ENCODE measurements around the gene EVL. TPM values are rescaled to one million over a fixed set of nuclear protein-coding genes. Genes with fewer than 3 reads are reported as not detected.
"Not testable (repeated sequence)": the region's sequence is repeated elsewhere in the genome, so short reads cannot be mapped to it uniquely, and the experiment has no call there.

EVL gene
- 11.4 and 21.7 TPM in 2 replicates for total RNA-seq (2014; rRNA removed; shearing (Covaris generic))
- polyA plus RNA-seq (2015; cell fraction: cytosol; rRNA removed) = 17.0 and 21.3 TPM in 2 replicates
- polyA plus RNA-seq (2015; cell fraction: nucleus; rRNA removed) = 17.0 and 23.1 TPM in 2 replicates

DNA sequence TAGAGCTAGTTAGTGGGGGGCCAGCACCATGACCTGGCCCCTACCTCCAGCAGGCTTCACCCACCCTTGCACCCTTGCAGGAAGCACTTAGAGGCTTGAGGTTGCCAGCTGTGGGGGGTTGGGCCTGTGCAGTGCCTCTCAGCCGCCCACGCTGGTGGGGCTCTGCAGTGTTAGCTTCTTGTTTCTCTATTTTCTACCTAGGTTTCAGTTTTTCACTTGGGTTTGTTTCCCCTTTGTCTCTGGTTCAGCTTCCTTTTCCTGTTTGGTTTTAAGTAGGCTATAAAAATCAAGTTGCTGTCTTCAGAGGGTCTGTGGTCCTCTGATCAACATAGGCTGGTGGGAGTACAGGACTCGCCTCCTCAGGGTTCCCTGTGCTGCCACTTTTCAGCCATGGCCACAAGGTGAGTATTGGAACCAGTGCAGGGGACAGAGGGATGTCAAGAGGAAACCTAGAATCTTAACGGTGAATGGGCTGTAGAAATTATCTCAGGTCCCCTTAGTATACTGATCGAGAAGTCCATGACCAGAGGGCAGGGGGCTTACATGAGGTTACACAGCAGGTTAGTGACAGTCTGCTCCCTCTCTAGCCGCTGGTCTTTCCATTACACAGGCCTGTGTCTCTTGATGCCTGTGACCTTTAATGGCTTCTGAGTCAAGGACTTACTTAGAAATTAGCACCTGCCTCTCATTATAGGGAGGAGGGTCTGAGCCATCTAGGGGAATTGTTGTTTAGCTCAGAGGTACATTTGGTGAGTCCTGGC lies at the start of gene EVL:
EVL (plus strand) TSS at position 312 of the 761 bp plus-strand sequence; CDS start at position 391, 79 bp downstream.
- no peak for DNase-seq (ENCODE audit: low read depth)

DNA sequence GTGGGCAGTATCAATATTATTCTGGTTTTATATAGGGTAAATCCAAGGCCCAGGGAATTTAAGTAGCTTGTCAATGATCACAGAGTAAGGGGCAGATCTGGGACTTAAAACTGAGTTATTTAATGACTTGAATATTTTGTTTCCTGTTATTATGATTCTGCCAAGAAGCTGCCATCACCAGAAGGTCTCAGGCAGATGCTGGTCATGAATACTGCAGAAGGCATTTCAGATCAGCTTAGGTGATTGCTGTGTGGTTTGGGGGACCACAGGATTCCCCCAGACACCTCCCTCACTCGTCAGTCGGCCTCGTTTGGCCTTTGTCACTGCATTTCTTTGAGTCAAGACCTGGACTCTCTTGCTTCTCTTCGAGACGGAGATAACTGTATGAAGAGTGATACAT lies 47.7 kb upstream of the EVL start:
- no peak for DNase-seq (ENCODE audit: low read depth)

- no peak for DNase-seq (ENCODE audit: low read depth)
These were observed 47.2 kb upstream of the EVL start for GRCh38 chr14:100018054-100018453.

DNA sequence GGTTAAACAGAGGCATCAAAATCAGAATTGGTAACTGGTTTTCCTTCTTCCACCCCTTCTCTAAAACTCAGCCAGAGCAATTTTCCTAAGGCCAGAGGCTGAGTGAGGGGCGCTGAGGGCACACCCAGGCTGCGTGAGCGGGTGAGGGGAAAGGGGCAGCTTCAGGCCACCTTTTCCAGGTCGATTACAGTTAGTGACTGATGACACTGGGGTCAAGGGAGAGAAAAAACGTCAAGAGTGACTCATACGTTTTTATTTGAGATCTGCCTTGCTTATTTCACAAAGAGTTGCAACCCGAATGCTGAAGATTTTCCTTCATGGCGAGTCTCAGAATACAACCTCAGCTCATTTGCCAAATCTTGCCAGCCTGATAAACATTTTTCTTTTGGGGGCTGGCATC lies 46.7 kb upstream of the EVL start:
- DNase-seq (ENCODE audit: low read depth) = no peak

DNA sequence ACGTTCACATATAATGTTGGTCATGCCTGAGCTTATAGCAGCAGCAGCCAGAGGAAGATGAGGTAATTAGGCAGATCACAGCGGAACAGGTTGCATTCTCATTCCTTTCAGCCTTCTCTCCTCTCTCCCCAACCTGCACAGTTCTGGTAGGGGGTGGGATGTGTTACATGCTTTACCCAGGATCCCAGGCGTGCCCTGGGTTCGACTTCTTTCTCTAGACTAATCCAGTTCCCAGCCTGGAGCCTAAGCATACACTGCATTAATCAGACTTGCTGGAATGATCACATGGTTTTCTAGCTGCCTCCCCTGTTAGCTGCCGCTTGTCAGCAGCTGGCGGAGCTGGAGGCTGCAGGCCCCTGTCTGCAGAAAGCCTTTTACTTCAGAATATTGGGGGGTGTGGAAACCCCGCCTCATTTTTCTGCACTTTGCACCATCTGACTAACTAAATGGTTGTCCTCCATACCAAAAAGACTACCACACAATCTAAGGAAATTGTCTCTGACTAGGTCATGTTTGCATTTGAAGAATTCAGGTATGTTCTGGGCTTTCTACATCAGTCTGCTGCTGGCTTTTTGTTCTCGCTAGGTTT lies 46.0 kb upstream of the EVL start:
- DNase-seq (ENCODE audit: low read depth) = no peak

- no peak for DNase-seq (ENCODE audit: low read depth)
These were observed 44.6 kb upstream of the EVL start for GRCh38 chr14:100020629-100021028.

- DNase-seq (ENCODE audit: low read depth) = no peak
These were observed 42.3 kb upstream of the EVL start for GRCh38 chr14:100022772-100023451.

- peak; percentile 20 for DNase-seq (ENCODE audit: low read depth)
These were observed 40.1 kb upstream of the EVL start for GRCh38 chr14:100025111-100025510.

GRCh38 chr14:100027771-100028490 lies 37.3 kb upstream of the EVL start:
- DNase-seq (ENCODE audit: low read depth) = no peak

- no peak for DNase-seq (ENCODE audit: low read depth)
These were observed 36.1 kb upstream of the EVL start for GRCh38 chr14:100028990-100029677.

GRCh38 chr14:100030006-100030405 lies 35.2 kb upstream of the EVL start:
- not testable (repeated sequence) for DNase-seq (ENCODE audit: low read depth)

GRCh38 chr14:100030452-100031153 lies 34.6 kb upstream of the EVL start:
- DNase-seq (ENCODE audit: low read depth) = peak; percentile 38

DNA sequence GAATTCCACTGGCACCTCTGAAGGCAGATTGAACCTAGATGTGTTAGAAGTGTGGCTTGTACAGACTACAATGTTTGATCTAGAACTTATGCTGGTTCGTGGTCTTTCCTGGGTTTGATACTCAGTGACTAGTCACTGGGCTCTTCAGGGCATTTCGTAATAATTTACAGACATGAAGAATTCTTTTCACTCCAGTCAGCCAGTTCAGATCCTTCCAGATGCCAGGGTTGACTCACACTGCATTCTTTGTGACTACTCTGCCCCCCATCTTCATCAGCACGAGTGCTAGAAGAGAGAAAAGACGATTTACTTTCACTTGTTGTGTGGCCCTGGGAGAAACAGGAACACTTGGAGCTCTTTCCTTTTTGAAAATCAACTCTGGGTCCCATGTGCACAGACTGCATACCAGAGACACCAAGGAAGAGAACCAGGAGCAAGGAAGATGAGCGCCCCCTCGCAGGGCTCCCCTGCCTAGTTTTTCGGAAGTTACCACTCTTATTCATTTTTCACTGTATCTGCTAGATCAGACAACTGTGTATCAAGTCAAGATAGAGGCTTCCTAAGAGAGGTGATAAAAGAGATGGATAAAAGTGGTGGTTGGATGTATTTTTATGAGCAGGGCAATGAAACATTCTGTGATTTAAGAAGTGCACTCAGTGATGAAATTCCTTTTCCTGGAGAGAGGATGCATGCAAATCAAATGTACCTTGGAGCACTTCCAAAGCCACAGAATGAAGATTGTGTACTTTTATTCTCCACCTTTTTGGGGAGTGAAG lies 33.5 kb upstream of the EVL start:
- peak; percentile 98 for DNase-seq (ENCODE audit: low read depth)

- no peak for DNase-seq (ENCODE audit: low read depth)
These were observed 32.5 kb upstream of the EVL start for GRCh38 chr14:100032738-100033137.

DNA sequence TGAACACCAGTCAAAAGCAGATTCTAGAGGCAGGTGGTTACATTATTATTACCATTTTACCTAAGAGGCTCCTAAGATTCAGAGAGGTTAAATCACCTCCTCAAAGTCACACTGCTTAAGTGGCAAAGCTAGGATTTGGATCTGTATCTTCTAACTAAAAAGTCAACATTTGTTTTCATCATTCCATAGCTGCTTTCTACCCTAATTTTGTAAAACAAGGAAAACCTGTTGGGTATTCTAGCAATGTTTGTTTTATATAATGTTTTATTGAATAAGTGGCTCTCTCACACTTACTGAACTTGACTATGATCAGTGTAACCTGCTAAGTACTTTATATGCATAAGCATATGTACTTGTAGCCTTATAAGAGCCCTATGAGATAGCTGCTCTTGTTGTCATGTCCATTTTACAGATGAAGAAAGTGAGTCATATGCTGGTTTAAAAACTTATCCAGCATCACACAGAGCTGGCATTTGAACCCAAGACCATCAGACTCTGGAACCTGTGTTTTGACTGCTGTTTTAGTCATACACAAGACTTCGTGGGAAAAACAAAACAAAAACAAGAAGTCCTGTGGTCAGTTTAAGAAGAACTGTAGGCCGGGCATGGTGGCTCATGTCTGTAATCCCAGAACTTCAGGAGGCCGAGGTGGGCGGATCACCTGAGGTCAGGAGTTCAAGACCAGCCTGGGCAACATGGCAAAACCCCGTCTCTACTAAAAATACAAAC lies 31.7 kb upstream of the EVL start:
- no peak for DNase-seq (ENCODE audit: low read depth)

DNA sequence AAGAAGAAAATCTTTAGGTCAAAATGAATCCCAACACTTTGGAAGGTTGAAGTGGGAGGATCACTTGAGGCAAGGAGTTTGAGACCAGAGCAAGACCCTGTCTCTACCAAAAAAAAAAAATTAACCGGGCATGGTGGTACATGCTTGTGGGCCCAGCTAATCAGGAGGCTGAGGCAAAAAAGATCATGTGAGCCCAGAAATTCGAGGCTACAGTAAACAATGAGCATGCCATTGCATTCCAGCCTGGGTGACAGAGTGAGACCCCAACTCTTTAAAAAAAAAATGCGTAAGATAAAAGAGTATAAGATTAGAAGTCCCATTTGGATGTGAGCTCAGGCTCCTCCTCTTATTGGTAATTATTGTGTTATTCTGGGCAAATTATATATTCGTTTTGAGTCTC lies 30.8 kb upstream of the EVL start:
- no peak for DNase-seq (ENCODE audit: low read depth)

DNA sequence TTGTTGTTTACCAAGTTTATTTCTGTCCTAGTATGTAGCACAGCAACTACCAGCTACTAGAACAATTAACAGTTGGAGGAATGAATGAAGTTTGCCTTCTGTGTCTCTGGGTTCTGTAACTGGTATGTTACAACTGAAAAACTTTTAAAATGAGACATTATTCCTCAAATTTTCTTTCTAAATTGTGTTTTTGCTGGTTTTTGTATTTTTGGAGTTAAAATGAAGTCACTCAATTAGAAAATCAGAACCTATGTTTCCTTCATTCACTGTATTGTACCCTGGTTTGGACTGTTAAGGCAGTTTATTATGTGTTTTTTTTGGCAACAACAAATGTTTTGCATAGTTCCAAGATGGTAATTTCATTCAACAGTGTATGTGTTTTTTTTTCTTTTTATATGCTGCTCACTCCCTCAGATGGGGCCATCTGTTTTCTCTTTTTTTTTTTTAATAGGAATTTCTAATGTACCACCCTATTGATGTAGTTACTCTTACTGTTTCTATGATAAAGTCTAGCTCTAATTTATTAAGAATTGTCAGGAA lies 30.2 kb upstream of the EVL start:
- no peak for DNase-seq (ENCODE audit: low read depth)

DNA sequence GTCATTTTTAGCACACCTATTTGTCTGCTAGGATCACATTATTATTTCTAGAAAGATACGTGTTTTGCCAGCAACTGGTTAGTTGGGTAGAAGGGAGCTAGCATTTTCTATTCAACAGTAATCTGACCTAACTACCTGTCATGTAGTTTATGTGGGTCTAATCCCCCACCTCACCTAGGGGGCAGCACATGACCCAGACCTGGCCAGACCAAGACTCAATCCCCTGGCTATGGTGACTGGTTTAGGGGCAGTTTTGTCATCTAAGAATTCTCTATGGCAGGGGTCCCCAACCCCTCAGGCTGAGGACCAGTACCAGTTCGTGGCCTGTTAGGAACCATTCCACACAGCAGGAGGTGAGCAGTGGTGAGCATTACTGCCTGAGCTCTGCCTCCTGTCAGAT lies 29.5 kb upstream of the EVL start:
- DNase-seq (ENCODE audit: low read depth) = no peak

GRCh38 chr14:100037353-100037752 lies 27.9 kb upstream of the EVL start:
- no peak for DNase-seq (ENCODE audit: low read depth)

Measured in HT1080 (cell line).